Measurements from ENCODE around the gene RPL22L1.

DNA sequence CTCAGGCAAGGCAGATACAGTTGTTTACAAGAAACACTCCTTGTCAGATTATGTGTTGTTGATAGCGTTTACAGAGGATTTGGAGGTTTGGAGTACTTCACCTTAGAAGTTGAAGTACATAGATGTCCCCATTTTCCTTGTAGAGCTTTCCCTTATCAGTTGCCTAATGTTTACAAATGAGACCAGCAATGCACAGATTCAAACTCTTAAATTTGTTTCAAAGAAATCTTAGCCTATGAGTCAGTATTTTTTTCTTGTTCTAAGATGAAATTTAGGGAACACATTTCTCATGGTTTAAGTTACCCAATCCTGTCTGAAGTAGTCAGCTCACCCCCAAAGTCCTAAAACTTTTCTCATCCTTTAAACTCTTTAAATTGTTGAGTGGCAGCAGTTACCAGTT is 44.7 kb upstream of the RPL22L1 start:
- TF ChIP-seq CTCF (IDR thresholded peaks at IDR 0.05): no peak
- TF ChIP-seq POLR2A (IDR thresholded peaks at IDR 0.05): no peak
- TF ChIP-seq POLR2AphosphoS5 (IDR thresholded peaks at IDR 0.05): no peak
